Measurements from ENCODE around the gene TECPR2.

GRCh38 chr14:102342238-102342637 lies 20.5 kb upstream of the TECPR2 start:
- TF ChIP-seq CTCF (IDR thresholded peaks at IDR 0.05; ENCODE audit: insufficient read depth, low read depth, low read length): no peak
- no peak for TF ChIP-seq EZH2 (IDR thresholded peaks at IDR 0.05; ENCODE audit: insufficient read depth, low read length)

Data from astrocyte (in vitro differentiated cells and primary cell).